ENCODE data around the gene TMEM145.

Gene TMEM145

GRCh38 chr19:42301646-42302203, 11.4 kb upstream of the TMEM145 start, which contains the start of gene PRR19:
Gene PRR19 (plus strand): TSS chr19:42302132. CDS start chr19:42309585, 7,453 bp downstream.
- Histone ChIP-seq H3K36me3 (replicated peaks) (0 out of 2 replicates have a peak, but pooled peaks cover 10% of the 10 kb centered on the region), H3K9me3 (no peaks in the 10 kb centered on the region), H3K4me1 (peaks cover 10% of the 10 kb centered on the region), H3K27me3 (ENCODE audit: low read depth) (no peaks in the 10 kb centered on the region), H3K4me3 (peak within 1 kb of the TSS; percentile 72)
- no peak for DNase-seq (ENCODE audit: low spot score in 2 of 2)
- in situ Hi-C loops (cut with MboI; ENCODE audit: low sequenced_read_pairs), result loop anchor here (10.0 kb wide), 1 partner anchor 167 kb away; the partner anchor contains the start of gene POU2F2

- H3K4me3 ChIP-seq, result no peak overlapping the region
- peaks cover 10% of the 10 kb centered on the region for H3K4me1 ChIP-seq
- H3K36me3 ChIP-seq (replicated peaks), result 0 out of 2 replicates have a peak, but pooled peaks cover 6% of the 10 kb centered on the region
- no peaks in the 10 kb centered on the region for H3K27me3 ChIP-seq (ENCODE audit: low read depth)
- H3K9me3 ChIP-seq, result no peaks in the 10 kb centered on the region
- in situ Hi-C loops (cut with MboI; ENCODE audit: low sequenced_read_pairs), result loop anchor here (10.0 kb wide), 1 partner anchor 168 kb away; the partner anchor contains the start of gene POU2F2
- no peak for DNase-seq (ENCODE audit: low spot score in 2 of 2)
Measured at GRCh38 chr19:42303101-42303464, 10.0 kb upstream of the TMEM145 start.

- DNase-seq (ENCODE audit: low spot score in 2 of 2), result no peak
- Histone ChIP-seq H3K4me3 (no peak overlapping the region), H3K36me3 (replicated peaks) (0 out of 2 replicates have a peak, but pooled peaks cover 6% of the 10 kb centered on the region), H3K9me3 (no peaks in the 10 kb centered on the region), H3K4me1 (peaks cover 10% of the 10 kb centered on the region), H3K27me3 (ENCODE audit: low read depth) (no peaks in the 10 kb centered on the region)
- in situ Hi-C loops (cut with MboI; ENCODE audit: low sequenced_read_pairs), result loop anchor here (10.0 kb wide), 1 partner anchor 169 kb away; the partner anchor contains the start of gene POU2F2
Measured at GRCh38 chr19:42303876-42304275, 9.2 kb upstream of the TMEM145 start.

- in situ Hi-C loops (cut with MboI; ENCODE audit: low sequenced_read_pairs), result loop anchor here (10.0 kb wide), 1 partner anchor 172 kb away; the partner anchor contains the start of gene POU2F2
- Histone ChIP-seq H3K27me3 (ENCODE audit: low read depth) (no peaks in the 10 kb centered on the region), H3K9me3 (no peaks in the 10 kb centered on the region), H3K4me3 (no peak overlapping the region), H3K4me1 (peaks cover 7% of the 10 kb centered on the region), H3K36me3 (replicated peaks) (no peaks in the 10 kb centered on the region)
- DNase-seq (ENCODE audit: low spot score in 2 of 2), result no peak
Measured at GRCh38 chr19:42306646-42307045, 6.5 kb upstream of the TMEM145 start.

- in situ Hi-C loops (cut with MboI; ENCODE audit: low sequenced_read_pairs), result loop anchor here (10.0 kb wide), 1 partner anchor 175 kb away; the partner anchor contains the start of gene POU2F2
Measured at GRCh38 chr19:42309686-42310085, 3.4 kb upstream of the TMEM145 start.

GRCh38 chr19:42311657-42312056, 1.5 kb upstream of the TMEM145 start:
- Histone ChIP-seq H3K36me3 (replicated peaks) (no peaks in the 10 kb centered on the region), H3K27me3 (ENCODE audit: low read depth) (peaks cover 7% of the 10 kb centered on the region; the same call in 1 of the 2 replicates), H3K4me1 (no peaks in the 10 kb centered on the region), H3K9me3 (no peaks in the 10 kb centered on the region), H3K4me3 (no peak overlapping the region)
- in situ Hi-C loops (cut with MboI; ENCODE audit: low sequenced_read_pairs), result no loop called here
- no peak for DNase-seq (ENCODE audit: low spot score in 2 of 2)

More at GRCh38 chr19:42309686-42310085, 3.4 kb upstream of the TMEM145 start:
- no peaks in the 10 kb centered on the region for H3K36me3 ChIP-seq (replicated peaks)
- H3K9me3 ChIP-seq, result no peaks in the 10 kb centered on the region
- no peaks in the 10 kb centered on the region for H3K4me1 ChIP-seq
- H3K27me3 ChIP-seq (ENCODE audit: low read depth), result peaks cover 7% of the 10 kb centered on the region; the same call in 1 of the 2 replicates
- H3K4me3 ChIP-seq, result no peak overlapping the region
- DNase-seq (ENCODE audit: low spot score in 2 of 2), result no peak

- Histone ChIP-seq H3K27me3 (ENCODE audit: low read depth) (peaks cover 7% of the 10 kb centered on the region; the same call in 1 of the 2 replicates), H3K36me3 (replicated peaks) (no peaks in the 10 kb centered on the region), H3K4me3 (no peak overlapping the region), H3K4me1 (no peaks in the 10 kb centered on the region), H3K9me3 (no peaks in the 10 kb centered on the region)
- DNase-seq (ENCODE audit: low spot score in 2 of 2), result no peak
- in situ Hi-C loops (cut with MboI; ENCODE audit: low sequenced_read_pairs), result no loop called here
Measured at GRCh38 chr19:42312370-42312769, 739 bp upstream of the TMEM145 start.

GRCh38 chr19:42313840-42314755, 989 bp downstream of the TMEM145 start:
- peak overlapping the region; percentile 42 for H3K4me3 ChIP-seq
- DNase-seq (ENCODE audit: low spot score in 2 of 2), result no peak
- H3K36me3 ChIP-seq (replicated peaks), result no peaks in the 10 kb centered on the region
- in situ Hi-C loops (cut with MboI; ENCODE audit: low sequenced_read_pairs), result no loop called here
- H3K4me1 ChIP-seq, result no peaks in the 10 kb centered on the region
- peaks cover 7% of the 10 kb centered on the region; the same call in 1 of the 2 replicates for H3K27me3 ChIP-seq (ENCODE audit: low read depth)
- H3K9me3 ChIP-seq, result no peaks in the 10 kb centered on the region

GRCh38 chr19:42315024-42315423, 1.9 kb downstream of the TMEM145 start:
- no peaks in the 10 kb centered on the region for H3K9me3 ChIP-seq
- no peak overlapping the region for H3K4me3 ChIP-seq
- H3K36me3 ChIP-seq (replicated peaks), result no peaks in the 10 kb centered on the region
- DNase-seq (ENCODE audit: low spot score in 2 of 2), result no peak
- no peaks in the 10 kb centered on the region for H3K4me1 ChIP-seq
- H3K27me3 ChIP-seq (ENCODE audit: low read depth), result peaks cover 7% of the 10 kb centered on the region; the same call in 1 of the 2 replicates
- in situ Hi-C loops (cut with MboI; ENCODE audit: low sequenced_read_pairs), result no loop called here

GRCh38 chr19:42316223-42317211, 3.4 kb downstream of the TMEM145 start:
- in situ Hi-C loops (cut with MboI; ENCODE audit: low sequenced_read_pairs), result no loop called here
- Histone ChIP-seq H3K4me1 (no peaks in the 10 kb centered on the region), H3K4me3 (no peak overlapping the region), H3K36me3 (replicated peaks) (no peaks in the 10 kb centered on the region), H3K27me3 (ENCODE audit: low read depth) (peaks cover 7% of the 10 kb centered on the region; the same call in 1 of the 2 replicates), H3K9me3 (no peaks in the 10 kb centered on the region)
- no peak for DNase-seq (ENCODE audit: low spot score in 2 of 2)

GRCh38 chr19:42317535-42317934, 4.4 kb downstream of the TMEM145 start:
- in situ Hi-C loops (cut with MboI; ENCODE audit: low sequenced_read_pairs), result no loop called here
- Histone ChIP-seq H3K9me3 (no peaks in the 10 kb centered on the region), H3K4me1 (no peaks in the 10 kb centered on the region), H3K27me3 (ENCODE audit: low read depth) (peaks cover 7% of the 10 kb centered on the region; the same call in 1 of the 2 replicates), H3K4me3 (no peak overlapping the region), H3K36me3 (replicated peaks) (no peaks in the 10 kb centered on the region)
- no peak for DNase-seq (ENCODE audit: low spot score in 2 of 2)

GRCh38 chr19:42322305-42322704, 9.2 kb downstream of the TMEM145 start:
- H3K27me3 ChIP-seq (ENCODE audit: low read depth), result no peaks in the 10 kb centered on the region
- peaks cover 3% of the 10 kb centered on the region; the same call in 1 of the 2 replicates for H3K36me3 ChIP-seq (replicated peaks)
- in situ Hi-C loops (cut with MboI; ENCODE audit: low sequenced_read_pairs), result no loop called here

GRCh38 chr19:42323473-42323851, 10.4 kb downstream of the TMEM145 start:
- Histone ChIP-seq H3K9me3 (no peaks in the 10 kb centered on the region), H3K4me3 (no peak overlapping the region), H3K27me3 (ENCODE audit: low read depth) (no peaks in the 10 kb centered on the region), H3K36me3 (replicated peaks) (peaks cover 3% of the 10 kb centered on the region; the same call in 1 of the 2 replicates), H3K4me1 (peaks cover 10% of the 10 kb centered on the region)
- in situ Hi-C loops (cut with MboI; ENCODE audit: low sequenced_read_pairs), result no loop called here
- DNase-seq (ENCODE audit: low spot score in 2 of 2), result no peak

More at GRCh38 chr19:42322305-42322704, 9.2 kb downstream of the TMEM145 start:
- Histone ChIP-seq H3K4me3 (no peak overlapping the region), H3K4me1 (peaks cover 6% of the 10 kb centered on the region), H3K9me3 (no peaks in the 10 kb centered on the region)
- DNase-seq (ENCODE audit: low spot score in 2 of 2), result no peak
